ENCODE data around the gene XYLT1.

Gene XYLT1

GRCh38 chr16:17126156-17126555, 344.6 kb downstream of the XYLT1 start:
- Mint-ChIP-seq H3K36me3 (ENCODE audit: low read depth) (peaks cover 73% of the 10 kb centered on the region), H3K27ac (no peak overlapping the region), H3K4me1 (ENCODE audit: low read depth) (peaks cover 7% of the 10 kb centered on the region), H3K9me3 (peaks cover 21% of the 10 kb centered on the region), H3K4me3 (no peak overlapping the region), H3K27me3 (ENCODE audit: low read depth) (no peaks in the 10 kb centered on the region)
- DNase-seq (ENCODE audit: low spot score), result no peak

- H3K36me3 Mint-ChIP-seq (ENCODE audit: low read depth), result peaks cover 74% of the 10 kb centered on the region
- H3K4me1 Mint-ChIP-seq (ENCODE audit: low read depth), result peaks cover 2% of the 10 kb centered on the region
- peaks cover 21% of the 10 kb centered on the region for H3K9me3 Mint-ChIP-seq
- H3K27me3 Mint-ChIP-seq (ENCODE audit: low read depth), result no peaks in the 10 kb centered on the region
- no peak overlapping the region for H3K4me3 Mint-ChIP-seq
- no peak overlapping the region for H3K27ac Mint-ChIP-seq
- no peak for DNase-seq (ENCODE audit: low spot score)
These were observed 345.1 kb downstream of the XYLT1 start for GRCh38 chr16:17125671-17126070.

- Mint-ChIP-seq H3K27me3 (ENCODE audit: low read depth) (no peaks in the 10 kb centered on the region), H3K4me1 (ENCODE audit: low read depth) (no peaks in the 10 kb centered on the region), H3K9me3 (no peaks in the 10 kb centered on the region), H3K27ac (no peak overlapping the region), H3K36me3 (ENCODE audit: low read depth) (peaks cover 37% of the 10 kb centered on the region), H3K4me3 (no peak overlapping the region)
- DNase-seq (ENCODE audit: low spot score), result no peak
These were observed 352.7 kb downstream of the XYLT1 start for GRCh38 chr16:17117906-17118577.

GRCh38 chr16:17116595-17117322, 354.0 kb downstream of the XYLT1 start:
- Mint-ChIP-seq H3K4me1 (ENCODE audit: low read depth) (no peaks in the 10 kb centered on the region), H3K4me3 (no peak overlapping the region), H3K36me3 (ENCODE audit: low read depth) (peaks cover 32% of the 10 kb centered on the region), H3K9me3 (no peaks in the 10 kb centered on the region), H3K27ac (no peak overlapping the region), H3K27me3 (ENCODE audit: low read depth) (no peaks in the 10 kb centered on the region)
- no peak for DNase-seq (ENCODE audit: low spot score)

GRCh38 chr16:17109413-17109812, 361.3 kb downstream of the XYLT1 start:
- H3K27me3 Mint-ChIP-seq (ENCODE audit: low read depth), result no peaks in the 10 kb centered on the region
- DNase-seq (ENCODE audit: low spot score), result no peak
- no peak overlapping the region for H3K4me3 Mint-ChIP-seq
- H3K9me3 Mint-ChIP-seq, result no peaks in the 10 kb centered on the region
- H3K4me1 Mint-ChIP-seq (ENCODE audit: low read depth), result peaks cover 9% of the 10 kb centered on the region
- H3K27ac Mint-ChIP-seq, result no peak overlapping the region
- H3K36me3 Mint-ChIP-seq (ENCODE audit: low read depth), result peaks cover 18% of the 10 kb centered on the region

GRCh38 chr16:17108596-17108995, 362.2 kb downstream of the XYLT1 start:
- Mint-ChIP-seq H3K27me3 (ENCODE audit: low read depth) (no peaks in the 10 kb centered on the region), H3K9me3 (no peaks in the 10 kb centered on the region), H3K4me1 (ENCODE audit: low read depth) (peaks cover 9% of the 10 kb centered on the region), H3K27ac (no peak overlapping the region), H3K36me3 (ENCODE audit: low read depth) (peaks cover 17% of the 10 kb centered on the region), H3K4me3 (no peak overlapping the region)
- DNase-seq (ENCODE audit: low spot score), result no peak

GRCh38 chr16:17107450-17107849, 363.3 kb downstream of the XYLT1 start:
- Mint-ChIP-seq H3K27me3 (ENCODE audit: low read depth) (no peaks in the 10 kb centered on the region), H3K9me3 (no peaks in the 10 kb centered on the region), H3K27ac (no peak overlapping the region), H3K36me3 (ENCODE audit: low read depth) (peaks cover 13% of the 10 kb centered on the region), H3K4me1 (ENCODE audit: low read depth) (peaks cover 9% of the 10 kb centered on the region), H3K4me3 (no peak overlapping the region)
- no peak for DNase-seq (ENCODE audit: low spot score)

GRCh38 chr16:17106243-17106791, 364.4 kb downstream of the XYLT1 start:
- Mint-ChIP-seq H3K27me3 (ENCODE audit: low read depth) (no peaks in the 10 kb centered on the region), H3K36me3 (ENCODE audit: low read depth) (peaks cover 9% of the 10 kb centered on the region)

GRCh38 chr16:17105239-17105797, 365.4 kb downstream of the XYLT1 start:
- no peak for DNase-seq (ENCODE audit: low spot score)
- Mint-ChIP-seq H3K27ac (peak overlapping the region; percentile 49), H3K36me3 (ENCODE audit: low read depth) (peaks cover 9% of the 10 kb centered on the region), H3K27me3 (ENCODE audit: low read depth) (no peaks in the 10 kb centered on the region), H3K9me3 (no peaks in the 10 kb centered on the region), H3K4me3 (peak overlapping the region; percentile 5), H3K4me1 (ENCODE audit: low read depth) (peaks cover 9% of the 10 kb centered on the region)

More at GRCh38 chr16:17106243-17106791, 364.4 kb downstream of the XYLT1 start:
- Mint-ChIP-seq H3K27ac (no peak overlapping the region), H3K4me1 (ENCODE audit: low read depth) (peaks cover 9% of the 10 kb centered on the region), H3K4me3 (no peak overlapping the region), H3K9me3 (no peaks in the 10 kb centered on the region)
- DNase-seq (ENCODE audit: low spot score), result no peak

GRCh38 chr16:17104654-17105053, 366.1 kb downstream of the XYLT1 start:
- Mint-ChIP-seq H3K27me3 (ENCODE audit: low read depth) (no peaks in the 10 kb centered on the region), H3K36me3 (ENCODE audit: low read depth) (peaks cover 6% of the 10 kb centered on the region), H3K27ac (peak overlapping the region; percentile 49)

GRCh38 chr16:17103216-17103615, 367.5 kb downstream of the XYLT1 start:
- Mint-ChIP-seq H3K36me3 (ENCODE audit: low read depth) (peaks cover 3% of the 10 kb centered on the region), H3K4me3 (no peak overlapping the region), H3K27ac (no peak overlapping the region), H3K27me3 (ENCODE audit: low read depth) (no peaks in the 10 kb centered on the region), H3K4me1 (ENCODE audit: low read depth) (peaks cover 9% of the 10 kb centered on the region), H3K9me3 (no peaks in the 10 kb centered on the region)
- DNase-seq (ENCODE audit: low spot score), result no peak

More at GRCh38 chr16:17104654-17105053, 366.1 kb downstream of the XYLT1 start:
- Mint-ChIP-seq H3K4me3 (peak overlapping the region; percentile 5), H3K4me1 (ENCODE audit: low read depth) (peaks cover 9% of the 10 kb centered on the region), H3K9me3 (no peaks in the 10 kb centered on the region)
- no peak for DNase-seq (ENCODE audit: low spot score)

GRCh38 chr16:17101646-17102045, 369.1 kb downstream of the XYLT1 start:
- Mint-ChIP-seq H3K27me3 (ENCODE audit: low read depth) (no peaks in the 10 kb centered on the region), H3K27ac (no peak overlapping the region), H3K4me1 (ENCODE audit: low read depth) (peaks cover 9% of the 10 kb centered on the region), H3K9me3 (no peaks in the 10 kb centered on the region), H3K36me3 (ENCODE audit: low read depth) (peaks cover 2% of the 10 kb centered on the region), H3K4me3 (no peak overlapping the region)
- no peak for DNase-seq (ENCODE audit: low spot score)

- Mint-ChIP-seq H3K36me3 (ENCODE audit: low read depth) (peaks cover 2% of the 10 kb centered on the region), H3K4me1 (ENCODE audit: low read depth) (no peaks in the 10 kb centered on the region), H3K27me3 (ENCODE audit: low read depth) (no peaks in the 10 kb centered on the region), H3K9me3 (no peaks in the 10 kb centered on the region), H3K27ac (no peak overlapping the region), H3K4me3 (no peak overlapping the region)
- no peak for DNase-seq (ENCODE audit: low spot score)
These were observed 372.1 kb downstream of the XYLT1 start for GRCh38 chr16:17098685-17099084.

GRCh38 chr16:17084130-17084529, 386.6 kb downstream of the XYLT1 start:
- H3K4me3 Mint-ChIP-seq, result no peak overlapping the region
- H3K27me3 Mint-ChIP-seq (ENCODE audit: low read depth), result peaks cover 4% of the 10 kb centered on the region
- no peaks in the 10 kb centered on the region for H3K36me3 Mint-ChIP-seq (ENCODE audit: low read depth)

More at GRCh38 chr16:17084130-17084529, 386.6 kb downstream of the XYLT1 start:
- H3K27ac Mint-ChIP-seq, result no peak overlapping the region
- DNase-seq (ENCODE audit: low spot score), result no peak
- H3K9me3 Mint-ChIP-seq, result no peaks in the 10 kb centered on the region
- H3K4me1 Mint-ChIP-seq (ENCODE audit: low read depth), result no peaks in the 10 kb centered on the region

All from T-helper 2 cell treated with Interferon-gamma antibody and Interleukin-4, amounts not matched to agents 5 μg/mL and 100 μg/mL, for 36 hours (primary cell).